GM18909 (cell line): Measurements from ENCODE around the gene TTF2.
"Not testable (repeated sequence)": the region's sequence is repeated elsewhere in the genome, so short reads cannot be mapped to it uniquely, and the experiment has no call there.

Experiments used
- ATAC-seq: cut with Tn5 transposase; IDR thresholded peaks from one replicate; pipeline ENCODE4 v1.9.1; 2021; ENCODE audit warnings: mild to moderate bottlenecking; ENCODE audit not compliant: unreplicated experiment, poor library complexity

Gene TTF2

GRCh38 chr1:117146072-117146471, 85.9 kb downstream of the TTF2 start:
- ATAC-seq = no peak

DNA sequence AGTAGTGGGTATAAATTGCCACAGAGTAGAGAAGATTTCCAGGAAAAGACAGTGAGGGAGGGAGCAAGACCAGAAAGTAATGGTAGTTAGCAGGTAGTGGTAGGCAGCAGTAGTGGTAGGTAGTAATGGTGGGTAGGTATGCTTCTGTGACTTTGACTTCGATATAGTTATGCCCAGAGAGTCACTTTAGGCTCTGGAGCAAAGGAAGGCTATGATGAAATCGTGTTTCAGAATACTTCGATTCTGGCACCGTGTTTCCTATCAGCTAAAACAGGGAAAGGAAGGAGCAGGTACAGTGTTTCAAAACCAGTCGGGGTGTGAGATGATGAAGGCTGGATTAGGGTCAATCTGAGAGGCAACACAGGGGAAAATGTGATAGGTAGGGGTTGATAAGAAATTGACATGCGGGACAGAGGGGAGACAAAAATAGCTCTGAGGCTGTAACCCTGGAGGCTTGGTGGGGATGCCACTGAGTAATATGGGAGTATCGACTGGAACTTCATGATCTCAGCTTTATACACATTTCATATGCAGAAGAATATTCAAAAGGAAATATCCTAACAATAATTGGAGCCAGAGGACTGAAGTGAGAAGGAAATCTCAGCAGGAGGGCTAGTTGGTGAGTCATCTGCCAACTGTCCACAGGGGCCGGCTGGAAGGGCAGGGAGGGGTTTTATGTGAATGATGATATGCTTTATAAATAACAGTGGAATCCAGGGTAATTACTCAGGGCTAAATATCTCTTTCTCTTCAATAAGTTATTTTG, 86.6 kb downstream of the TTF2 start:
- no peak for ATAC-seq

- ATAC-seq = no peak
These were observed 87.3 kb downstream of the TTF2 start for GRCh38 chr1:117147341-117147831.

DNA sequence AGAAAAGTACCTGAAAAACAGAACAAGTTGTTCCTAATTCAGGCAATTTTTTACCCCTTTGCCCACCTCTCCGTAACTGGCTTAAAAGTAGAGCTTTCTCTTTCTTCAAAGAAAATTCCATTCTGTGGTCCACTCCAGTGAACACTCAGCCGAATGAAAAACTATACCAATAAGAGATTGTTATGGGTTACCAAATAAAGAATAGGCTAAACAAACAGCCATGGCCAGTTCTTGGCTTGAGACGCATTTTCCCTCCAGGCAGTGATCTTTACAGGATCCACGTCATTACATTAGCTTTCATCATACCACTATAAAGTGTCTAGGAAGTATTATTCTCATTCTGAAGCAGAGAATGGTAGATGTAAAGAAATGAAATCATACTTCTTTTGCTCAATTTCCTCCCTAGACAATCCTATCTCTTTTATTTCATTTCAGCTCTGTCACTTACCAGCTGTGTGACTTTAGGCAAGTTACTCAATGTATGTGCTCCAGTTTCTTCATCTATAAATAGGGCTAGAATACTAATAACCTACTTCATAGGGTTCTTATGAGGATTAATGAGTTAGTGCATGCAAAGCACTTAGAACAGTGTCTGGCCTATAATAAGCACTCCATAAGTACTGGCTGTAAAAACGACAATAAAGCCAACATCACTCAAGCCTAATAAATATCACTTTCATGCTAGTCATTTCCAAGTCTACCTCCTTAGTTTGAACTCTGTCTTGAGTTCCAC, 87.9 kb downstream of the TTF2 start:
- no peak for ATAC-seq

GRCh38 chr1:117150316-117150715, 90.2 kb downstream of the TTF2 start:
- ATAC-seq = no peak

- ATAC-seq = not testable (repeated sequence)
These were observed 91.2 kb downstream of the TTF2 start for GRCh38 chr1:117151305-117151704.
